GM19043 (cell line): ENCODE results near the gene OR6M1.

Experiments
- ATAC-seq: cut with Tn5 transposase; IDR thresholded peaks from one replicate; pipeline ENCODE4 v1.9.1; 2021; ENCODE audit warnings: low read depth; ENCODE audit not compliant: unreplicated experiment

The OR6M1 gene, protein sequence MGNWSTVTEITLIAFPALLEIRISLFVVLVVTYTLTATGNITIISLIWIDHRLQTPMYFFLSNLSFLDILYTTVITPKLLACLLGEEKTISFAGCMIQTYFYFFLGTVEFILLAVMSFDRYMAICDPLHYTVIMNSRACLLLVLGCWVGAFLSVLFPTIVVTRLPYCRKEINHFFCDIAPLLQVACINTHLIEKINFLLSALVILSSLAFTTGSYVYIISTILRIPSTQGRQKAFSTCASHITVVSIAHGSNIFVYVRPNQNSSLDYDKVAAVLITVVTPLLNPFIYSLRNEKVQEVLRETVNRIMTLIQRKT

GRCh38 chr11:123806249-123806648 is at the start of gene OR6M1:
Gene OR6M1 (minus strand): TSS chr11:123806349. CDS start chr11:123806349, 0 bp downstream.
- no peak for ATAC-seq

- no peak for ATAC-seq
Observed at GRCh38 chr11:123853038-123853437, 46.9 kb upstream of the OR6M1 start.

DNA sequence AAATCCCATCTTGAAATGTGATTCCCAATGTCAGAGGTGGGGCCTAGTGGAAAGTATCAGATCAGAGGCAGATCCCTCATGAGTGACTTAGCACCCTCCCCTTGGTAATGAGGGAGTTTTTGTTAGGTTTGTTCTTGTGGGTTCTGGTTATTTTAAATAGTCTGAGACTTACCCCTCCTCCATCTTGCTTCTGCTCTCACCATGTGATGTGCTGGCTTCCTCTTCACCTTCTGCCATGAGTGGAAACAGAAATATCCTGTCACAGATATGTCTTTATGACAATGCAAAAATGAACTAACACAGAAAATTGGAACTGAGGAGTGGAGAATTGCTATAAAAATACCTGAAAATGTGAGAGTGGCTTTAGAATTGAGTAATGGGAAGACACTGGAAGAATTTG is 46.2 kb upstream of the OR6M1 start:
- no peak for ATAC-seq

DNA sequence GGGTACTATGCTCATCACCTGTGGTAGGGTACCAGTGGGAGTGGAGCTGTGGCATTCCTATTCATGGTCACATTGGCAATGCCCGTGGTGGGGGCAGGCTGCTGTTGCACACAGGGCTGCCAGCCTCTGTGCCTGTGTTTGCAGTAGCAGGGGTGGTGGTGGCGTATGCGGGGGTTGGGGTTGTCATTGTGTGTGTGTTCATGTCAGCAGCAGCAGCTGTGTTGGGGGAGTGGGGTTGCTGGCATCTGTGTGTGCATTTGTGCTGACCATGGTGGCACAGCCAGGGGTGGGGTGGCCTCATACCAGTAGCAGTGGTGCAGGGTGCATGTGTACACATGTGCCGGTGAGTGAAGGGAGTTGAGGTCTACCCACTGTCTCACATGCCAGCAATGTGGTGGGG is 45.0 kb upstream of the OR6M1 start:
- ATAC-seq, result no peak

DNA sequence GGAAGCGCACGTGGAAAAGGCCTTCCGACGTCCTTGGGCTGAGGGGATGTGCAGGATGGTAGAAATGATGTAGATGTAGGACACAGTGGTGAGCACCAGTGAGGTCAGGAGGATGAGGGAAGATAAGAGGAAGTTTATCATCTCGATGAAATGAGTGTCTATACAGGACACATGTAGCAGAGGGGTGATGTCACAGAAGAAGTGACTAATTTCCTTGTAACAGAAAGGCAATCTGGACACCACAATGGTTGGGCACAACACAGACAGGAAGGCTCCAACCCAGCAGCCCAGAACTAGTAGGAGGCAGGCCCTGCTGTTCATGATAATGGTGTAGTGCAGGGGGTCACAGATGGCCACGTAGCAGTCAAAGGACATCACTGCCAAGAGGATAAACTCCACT is 35.0 kb upstream of the OR6M1 start:
- no peak for ATAC-seq

GRCh38 chr11:123839131-123839530 is 33.0 kb upstream of the OR6M1 start:
- no peak for ATAC-seq

DNA sequence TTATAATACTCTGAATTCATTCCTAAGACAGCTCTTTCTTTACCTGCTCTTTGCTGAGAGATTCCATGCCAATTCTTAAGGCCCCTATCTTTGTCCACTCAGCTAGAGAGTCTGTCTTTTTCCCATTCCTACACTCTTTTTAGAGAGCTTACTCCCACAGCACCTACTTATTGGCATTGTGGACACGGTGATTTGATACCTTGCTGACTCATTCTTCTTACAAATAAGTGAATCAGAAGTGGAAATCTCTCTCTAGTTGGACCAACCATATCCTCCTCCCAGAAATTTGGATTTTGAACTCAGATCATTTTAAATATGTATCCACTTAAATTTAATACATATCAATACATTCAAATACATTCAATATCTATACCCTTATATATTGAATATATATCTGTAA is 32.5 kb upstream of the OR6M1 start:
- ATAC-seq, result no peak

- ATAC-seq, result no peak
Observed at GRCh38 chr11:123838199-123838598, 32.0 kb upstream of the OR6M1 start.

GRCh38 chr11:123833095-123833494 is 26.9 kb upstream of the OR6M1 start:
- ATAC-seq, result no peak

GRCh38 chr11:123829745-123830144 is 23.6 kb upstream of the OR6M1 start:
- no peak for ATAC-seq

DNA sequence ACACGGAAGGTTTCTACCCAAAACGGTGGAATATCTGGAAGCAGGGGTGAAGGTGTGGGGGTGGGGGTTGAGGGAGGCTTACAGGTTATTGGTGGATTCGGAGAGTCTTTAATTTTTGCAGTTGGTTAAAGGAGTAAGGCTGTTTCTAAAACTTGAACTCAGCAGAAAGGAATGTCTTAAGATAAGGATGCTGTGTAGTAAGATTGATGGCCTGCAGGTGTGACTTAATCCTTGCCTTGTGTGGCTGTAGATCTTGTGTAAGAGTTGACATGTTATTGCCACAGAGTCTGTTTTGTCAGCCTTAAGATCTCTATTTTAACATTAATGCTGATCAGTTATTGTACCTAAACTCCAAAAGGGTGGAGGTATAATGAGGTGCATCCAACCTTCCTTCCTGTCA is 16.4 kb upstream of the OR6M1 start:
- ATAC-seq, result no peak

DNA sequence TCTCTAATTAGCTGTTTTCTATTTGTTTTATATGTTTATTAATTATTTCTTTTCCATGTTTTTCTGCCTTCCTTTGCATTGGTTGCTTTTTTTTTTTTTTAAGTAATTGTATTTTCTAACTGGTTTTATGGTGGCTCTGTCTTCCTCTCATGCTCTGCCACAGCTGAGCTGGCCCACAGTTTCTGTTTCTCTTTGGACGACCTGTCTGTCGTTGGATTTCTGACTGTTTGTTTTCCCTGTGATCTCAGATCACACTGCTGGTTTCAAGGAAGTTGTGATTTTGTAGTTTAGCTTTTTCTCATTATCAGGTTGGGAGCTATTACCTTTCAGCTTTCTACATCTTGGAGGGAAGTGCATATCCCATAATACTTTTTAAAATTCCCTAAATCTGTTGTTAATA is 15.9 kb upstream of the OR6M1 start:
- ATAC-seq, result no peak

GRCh38 chr11:123815122-123815521 is 9.0 kb upstream of the OR6M1 start:
- ATAC-seq, result no peak

DNA sequence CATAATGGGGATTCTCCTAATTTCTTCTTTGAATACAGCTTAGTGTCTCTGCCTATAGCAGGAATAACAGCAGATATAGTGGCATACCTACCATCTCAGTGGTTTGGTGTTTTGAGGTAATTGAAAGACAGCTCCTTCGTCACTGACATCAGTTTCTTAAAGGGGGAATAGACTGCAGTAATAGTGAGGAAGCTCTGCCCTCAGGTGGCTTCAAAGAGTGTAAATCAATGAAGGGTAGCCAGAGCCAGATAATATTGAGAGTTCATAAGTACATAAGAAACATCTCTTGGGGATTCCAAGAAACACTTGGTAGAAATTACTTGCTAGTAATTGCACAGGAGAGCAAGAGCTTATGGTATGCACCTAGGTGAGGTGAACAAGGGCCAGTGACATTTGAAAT is 4.4 kb downstream of the OR6M1 start:
- no peak for ATAC-seq

DNA sequence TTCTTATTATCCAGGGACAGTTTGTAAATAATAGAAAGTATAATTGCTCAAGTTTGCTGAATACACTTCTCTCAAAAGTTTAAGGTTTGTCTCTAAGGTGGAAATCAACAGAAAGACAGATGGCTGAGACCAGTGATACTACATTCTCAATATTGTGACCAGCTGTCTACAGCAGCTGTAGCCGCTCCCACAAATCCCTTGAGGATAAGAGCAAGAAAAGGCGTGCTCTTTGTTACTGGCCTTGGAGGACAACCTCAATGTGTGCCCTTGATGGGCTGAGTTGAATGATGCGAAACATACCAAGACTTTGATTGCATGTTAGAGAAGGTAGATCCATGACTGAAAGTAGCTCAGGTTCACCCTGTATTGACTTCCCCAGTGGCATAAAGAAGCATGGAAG is 6.1 kb downstream of the OR6M1 start:
- no peak for ATAC-seq

- ATAC-seq, result no peak
Observed at GRCh38 chr11:123799438-123799837, 6.7 kb downstream of the OR6M1 start.

- ATAC-seq, result no peak
Observed at GRCh38 chr11:123798513-123799252, 7.5 kb downstream of the OR6M1 start.

DNA sequence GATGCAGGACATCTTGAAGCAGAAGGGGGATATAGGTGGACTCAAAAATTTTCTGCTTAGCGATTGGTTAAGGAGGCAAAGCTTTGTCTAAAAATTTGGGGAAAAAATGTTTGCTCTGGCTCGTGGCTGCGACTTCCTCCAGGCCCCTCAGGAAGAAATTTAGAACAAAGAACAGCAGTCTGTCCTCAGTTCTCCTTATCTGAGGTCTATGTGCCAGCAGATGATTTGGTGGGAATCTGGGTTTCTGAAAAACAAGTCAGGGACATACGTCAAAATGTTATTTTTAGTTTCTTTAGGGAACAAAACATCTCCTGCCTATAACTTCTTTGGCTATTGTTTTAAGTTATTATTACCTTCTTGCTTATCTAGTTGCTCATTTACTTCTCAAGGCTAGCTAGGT is 8.1 kb downstream of the OR6M1 start:
- no peak for ATAC-seq

DNA sequence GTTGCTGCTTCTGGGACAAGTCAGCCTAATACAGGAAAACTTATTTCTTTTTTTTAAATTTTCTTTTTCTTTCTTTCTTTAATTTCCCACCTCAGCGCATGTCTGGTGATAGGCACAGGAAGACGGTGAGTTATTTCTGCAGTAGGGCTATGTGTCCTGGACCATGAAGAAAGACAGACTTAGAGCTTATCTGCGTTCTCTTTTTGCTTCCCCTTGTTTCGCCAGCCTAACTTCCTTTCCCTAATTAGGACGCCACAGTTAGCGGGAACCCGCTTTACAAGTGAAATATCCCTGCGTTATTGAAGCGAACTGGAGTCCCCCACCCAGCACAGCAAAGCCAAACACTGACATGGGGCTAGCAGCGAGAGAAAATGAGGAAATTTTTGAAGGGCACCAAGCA is 8.6 kb downstream of the OR6M1 start:
- no peak for ATAC-seq

DNA sequence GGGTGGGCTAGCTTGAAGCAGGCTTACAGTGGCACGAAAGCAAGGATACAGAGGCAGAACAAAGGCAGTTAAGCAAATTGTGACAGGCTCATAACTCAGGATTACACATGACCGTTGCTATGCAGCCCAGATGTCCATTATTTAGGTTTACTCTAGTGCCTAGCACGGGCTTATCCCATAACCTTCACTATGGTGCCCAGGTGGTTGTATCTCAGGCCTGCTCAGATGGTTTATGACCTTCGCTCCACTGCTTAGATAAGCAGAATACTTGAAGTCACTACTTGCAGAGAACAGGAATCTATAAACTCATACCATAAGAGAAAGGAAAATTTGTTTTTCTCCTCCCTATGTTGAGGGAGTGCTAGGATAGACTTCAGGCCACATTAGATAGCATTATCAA is 9.0 kb downstream of the OR6M1 start:
- ATAC-seq, result no peak

- no peak for ATAC-seq
Observed at GRCh38 chr11:123796226-123796625, 9.9 kb downstream of the OR6M1 start.

GRCh38 chr11:123783536-123783935 is 22.6 kb downstream of the OR6M1 start:
- ATAC-seq, result no peak
